Right cardiac atrium (tissue), 5 donors: Measurements from ENCODE around the gene FERMT2. TPM values are rescaled to one million over a fixed set of nuclear protein-coding genes. Genes with fewer than 3 reads are reported as not detected.

Source experiments
- ATAC-seq, 2 donors: fragments of 200-7000 bp; cut with Tn5 transposase; one replicate each; pipeline versions ENCODE4 v1.8.0 to v1.9.1; 2020; ENCODE audit warnings: moderate library complexity in 2 of 2, mild to moderate bottlenecking in 1 of 2
- DNase-seq, 3 donors: peaks; one replicate each; pipeline ENCODE4 v3.0.0-alpha.2; 2020
- H3K27ac ChIP-seq: one replicate; pipeline ENCODE4 v1.5.1; 2013; ENCODE audit warnings: mild to moderate bottlenecking, low read length, control low read depth, moderate library complexity
- H3K27me3 ChIP-seq: one replicate; pipeline ENCODE4 v1.6.1; 2013; ENCODE audit not compliant: control insufficient read depth, insufficient read depth
- H3K4me1 ChIP-seq: one replicate; pipeline ENCODE4 v1.6.1; 2013; ENCODE audit warnings: low read length; ENCODE audit not compliant: control insufficient read depth, insufficient read depth
- H3K4me3 ChIP-seq: one replicate; pipeline ENCODE4 v1.5.1; 2013; ENCODE audit warnings: low read length, control low read depth
- H3K9me3 ChIP-seq: one replicate; pipeline ENCODE4 v1.6.1; 2013; ENCODE audit warnings: low read length; ENCODE audit not compliant: control insufficient read depth
- WGBS: extraction: QIAGEN DNeasy Blood & Tissue Kit; methylation state at CpG from one replicate; pipeline ENCODE4 v1.1.7; 2013; 5-methylcytosine and 5-hydroxymethylcytosine counted together
- intact Hi-C, 4 donors: fragments of 100-400 bp; cut with DNase I; formaldehyde crosslinking; loops; one replicate each; pipeline versions ENCODE4 v1.11.0 to v1.14.0; 2022 to 2023
- long read RNA-seq, 4 donors: library from polyadenylated mRNA; unstranded; transcript quantifications; one replicate each; pipeline ENCODE4 v2.0.0, GENCODE V29; 2020 to 2021
- polyA plus RNA-seq: library from polyadenylated mRNA; stranded (reverse); fragments of 200-250 nt; gene quantifications from one replicate; pipeline ENCODE4 v1.2.3, GENCODE V29; 2013
- total RNA-seq, 4 donors: library from RNA; stranded (reverse); fragmentation: NEBNext Ultra II Directional; extraction: Animal tissue kit (Norgen Biotek cat#: 25700); gene quantifications; one replicate each; pipeline ENCODE4 v1.2.1, GENCODE V29; 2021
- donor health status: healthy with polysubstance abuse.
- donor health status: DM: no; HTN: yes; CAD: no.
- donor health status: DM: no; HTN: no; CAD: no.
- donor health status: DM: no; HTN: yes; CAD: no; lungs with severe emphysema.
- donor health status: DM: yes; HTN: yes; CAD: no.

The FERMT2 gene
- total RNA-seq (100 to 1,000 TPM; 102 to 180 (median 117) TPM), polyA plus RNA-seq (48.8 TPM)
- long read RNA-seq, donor 1, transcript FERMT2-215 (15 exons, 2,482 nt) = minor isoform, 5 of 99 reads
- long read RNA-seq, donor 1, transcript FERMT2-201 (15 exons, 3,338 nt) = major isoform, 8 of 99 reads
- long read RNA-seq, donor 1, partial matches to known transcripts = 46 of 99 reads
- long read RNA-seq, donor 1, other reads (novel, unspliced or antisense) = 39 of 99 reads
- long read RNA-seq, donor 2, partial matches to known transcripts = 5 of 27 reads
- long read RNA-seq, donor 2, other reads (novel, unspliced or antisense) = 20 of 27 reads
- long read RNA-seq, donor 3, transcript FERMT2-201 (15 exons, 3,338 nt) = major isoform, 7 of 199 reads
- long read RNA-seq, donor 3, transcript FERMT2-215 (15 exons, 2,482 nt) = major isoform, 7 of 199 reads
- long read RNA-seq, donor 3, partial matches to known transcripts = 84 of 199 reads
- long read RNA-seq, donor 3, other reads (novel, unspliced or antisense) = 99 of 199 reads
- long read RNA-seq, donor 4, transcript FERMT2-215 (15 exons, 2,482 nt) = major isoform, 5 of 45 reads
- long read RNA-seq, donor 4, partial matches to known transcripts = 8 of 45 reads
- long read RNA-seq, donor 4, other reads (novel, unspliced or antisense) = 28 of 45 reads

GRCh38 chr14:52950898-52951680, at the start of gene FERMT2:
Gene FERMT2, minus strand, starts transcription at chr14:52951050. Its CDS starts 482 bp downstream, at chr14:52950568.
- DNase-seq = peak; percentile 92 to 96 (median 96)
- under 1% methylated on average over 93 of the region's 95 CpGs for WGBS

GRCh38 chr14:52998376-52999015, 47.6 kb upstream of the FERMT2 start:
- H3K9me3 ChIP-seq = no peaks in the 10 kb centered on the region
- H3K27ac ChIP-seq = no peak overlapping the region
- no peak overlapping the region for H3K4me3 ChIP-seq
- DNase-seq = no peak
- WGBS = 58% methylated on average over 6 of the region's 6 CpGs
- intact Hi-C loops = no loop called here
- ATAC-seq = peak; percentile 34 to 42
- peaks cover 3% of the 10 kb centered on the region for H3K4me1 ChIP-seq
- H3K27me3 ChIP-seq = no peaks in the 10 kb centered on the region

More at GRCh38 chr14:52950898-52951680, at the start of gene FERMT2:
- Histone ChIP-seq H3K4me3 (peak within 1 kb of the TSS; percentile 87), H3K4me1 (no peaks in the 10 kb centered on the region), H3K27ac (peak within 1 kb of the TSS; percentile 98), H3K27me3 (no peaks in the 10 kb centered on the region), H3K9me3 (no peaks in the 10 kb centered on the region)
- intact Hi-C loops = no loop called here
- peak; percentile 94 to 96 for ATAC-seq

- Histone ChIP-seq H3K4me1 (peaks cover 3% of the 10 kb centered on the region), H3K9me3 (no peaks in the 10 kb centered on the region), H3K27me3 (no peaks in the 10 kb centered on the region), H3K27ac (no peak overlapping the region), H3K4me3 (no peak overlapping the region)
- DNase-seq (no peak), ATAC-seq (no peak)
- intact Hi-C loops = no loop called here
- 82% methylated on average over 2 of the region's 2 CpGs for WGBS
Observed at GRCh38 chr14:52996493-52996892, 45.6 kb upstream of the FERMT2 start.

GRCh38 chr14:52995998-52996397, 45.1 kb upstream of the FERMT2 start:
- intact Hi-C loops = no loop called here
- no peaks in the 10 kb centered on the region for H3K27me3 ChIP-seq
- ATAC-seq (no peak), DNase-seq (no peak)
- H3K9me3 ChIP-seq = no peaks in the 10 kb centered on the region
- peaks cover 3% of the 10 kb centered on the region for H3K4me1 ChIP-seq
- no peak overlapping the region for H3K4me3 ChIP-seq
- 76% methylated on average over 1 of the region's 1 CpG for WGBS
- H3K27ac ChIP-seq = no peak overlapping the region

- H3K9me3 ChIP-seq = no peaks in the 10 kb centered on the region
- 68% methylated on average over 1 of the region's 1 CpG for WGBS
- no peak overlapping the region for H3K4me3 ChIP-seq
- no peak overlapping the region for H3K27ac ChIP-seq
- H3K4me1 ChIP-seq = no peaks in the 10 kb centered on the region
- ATAC-seq (no peak), DNase-seq (no peak)
- H3K27me3 ChIP-seq = no peaks in the 10 kb centered on the region
- intact Hi-C loops = no loop called here
Observed at GRCh38 chr14:52992236-52992870, 41.5 kb upstream of the FERMT2 start.

- H3K9me3 ChIP-seq = no peaks in the 10 kb centered on the region
- intact Hi-C loops = no loop called here
- DNase-seq (no peak), ATAC-seq (no peak)
- no peak overlapping the region for H3K27ac ChIP-seq
- no peaks in the 10 kb centered on the region for H3K27me3 ChIP-seq
- no peaks in the 10 kb centered on the region for H3K4me1 ChIP-seq
- no peak overlapping the region for H3K4me3 ChIP-seq
Observed at GRCh38 chr14:52988139-52988538, 37.3 kb upstream of the FERMT2 start.

GRCh38 chr14:52987514-52987913, 36.7 kb upstream of the FERMT2 start:
- Histone ChIP-seq H3K27ac (no peak overlapping the region), H3K4me3 (no peak overlapping the region), H3K27me3 (no peaks in the 10 kb centered on the region), H3K9me3 (no peaks in the 10 kb centered on the region), H3K4me1 (no peaks in the 10 kb centered on the region)
- WGBS = 54% methylated on average over 3 of the region's 3 CpGs
- intact Hi-C loops = no loop called here
- ATAC-seq (no peak), DNase-seq (no peak)

- no peak for ATAC-seq
- 84% methylated on average over 2 of the region's 2 CpGs for WGBS
- Histone ChIP-seq H3K27me3 (no peaks in the 10 kb centered on the region), H3K9me3 (no peaks in the 10 kb centered on the region), H3K4me3 (no peak overlapping the region), H3K27ac (no peak overlapping the region), H3K4me1 (no peaks in the 10 kb centered on the region)
- DNase-seq = no peak
- intact Hi-C loops = no loop called here
Observed at GRCh38 chr14:52987042-52987441, 36.2 kb upstream of the FERMT2 start.

GRCh38 chr14:52977798-52978197, 26.9 kb upstream of the FERMT2 start:
- no peak for DNase-seq
- 62% methylated on average over 3 of the region's 3 CpGs for WGBS
- intact Hi-C loops = no loop called here
- Histone ChIP-seq H3K27me3 (no peaks in the 10 kb centered on the region), H3K27ac (no peak overlapping the region), H3K4me3 (no peak overlapping the region), H3K4me1 (no peaks in the 10 kb centered on the region), H3K9me3 (no peaks in the 10 kb centered on the region)
- no peak for ATAC-seq

- DNase-seq (no peak), ATAC-seq (no peak)
- Histone ChIP-seq H3K27ac (no peak overlapping the region), H3K4me3 (no peak overlapping the region), H3K4me1 (no peaks in the 10 kb centered on the region), H3K27me3 (no peaks in the 10 kb centered on the region), H3K9me3 (no peaks in the 10 kb centered on the region)
- intact Hi-C loops = no loop called here
Observed at GRCh38 chr14:52974406-52974805, 23.6 kb upstream of the FERMT2 start.
